Stimulated activated CD8-positive, alpha-beta memory T cell treated with anti-CD3 and anti-CD28 coated beads, Interleukin-4, amount 100 ng/mL, for 4 hours (primary cell): ENCODE results near the gene EPO.
A peak's percentile ranks its signal among the peaks of the same experiment; 100 is the strongest.
"Not testable (repeated sequence)": the region's sequence is repeated elsewhere in the genome, so short reads cannot be mapped to it uniquely, and the experiment has no call there.

ENCODE experiments used
- DNase-seq, 2 donors: peaks; one replicate each; pipeline ENCODE4 v3.0.0-alpha.2; 2020; ENCODE audit warnings: low read depth in 2 of 2, low spot score in 1 of 2

Gene EPO

GRCh38 chr7:100701089-100701488 lies 19.2 kb upstream of the EPO start:
- DNase-seq: not testable (repeated sequence)

- peak; percentile 59 for DNase-seq
These were observed 14.9 kb upstream of the EPO start for GRCh38 chr7:100705320-100705752.

GRCh38 chr7:100705753-100706671 lies 14.3 kb upstream of the EPO start, which contains the start of gene POP7:
TSS of gene POP7 (plus strand) at chr7:100706121. CDS start at chr7:100706831, 710 bp downstream.
- peak; percentile 97 to 98 for DNase-seq

GRCh38 chr7:100706672-100707311 lies 13.5 kb upstream of the EPO start:
- no peak for DNase-seq

- no peak for DNase-seq
These were observed 11.9 kb upstream of the EPO start for GRCh38 chr7:100708395-100708794.

GRCh38 chr7:100710452-100710851 lies 9.8 kb upstream of the EPO start:
- no peak for DNase-seq

- DNase-seq: no peak
These were observed 8.9 kb upstream of the EPO start for GRCh38 chr7:100711369-100711768.

GRCh38 chr7:100714725-100715124 lies 5.5 kb upstream of the EPO start:
- no peak for DNase-seq

- DNase-seq: not testable (repeated sequence)
These were observed 3.2 kb upstream of the EPO start for GRCh38 chr7:100717073-100717472.

- no peak for DNase-seq
These were observed 567 bp upstream of the EPO start for GRCh38 chr7:100719523-100720278.

- no peak for DNase-seq
These were observed 620 bp downstream of the EPO start for GRCh38 chr7:100720671-100721504.

- DNase-seq: no peak
These were observed 1.2 kb downstream of the EPO start for GRCh38 chr7:100721505-100721812.

- no peak for DNase-seq
These were observed 2.4 kb downstream of the EPO start for GRCh38 chr7:100722480-100723212.

- no peak for DNase-seq
These were observed 3.5 kb downstream of the EPO start for GRCh38 chr7:100723732-100724275.

- DNase-seq: not testable (repeated sequence)
These were observed 4.1 kb downstream of the EPO start for GRCh38 chr7:100724364-100724763.

GRCh38 chr7:100726996-100727761 lies 6.9 kb downstream of the EPO start:
- DNase-seq: no peak

- no peak for DNase-seq
These were observed 7.9 kb downstream of the EPO start for GRCh38 chr7:100728196-100728595.

GRCh38 chr7:100730136-100730800 lies 10.0 kb downstream of the EPO start:
- DNase-seq: no peak
